Mononuclear cell (primary cell): ENCODE results near the gene CLEC4D. TPM values are rescaled to one million over a fixed set of nuclear protein-coding genes. Genes with fewer than 3 reads are reported as not detected.
"Not testable (repeated sequence)": the region's sequence is repeated elsewhere in the genome, so short reads cannot be mapped to it uniquely, and the experiment has no call there.

ENCODE experiments used
- H3K27me3 ChIP-seq: 2 replicates; pipeline ENCODE4 v1.6.0; 2011; ENCODE audit warnings: low read length, control low read depth; ENCODE audit not compliant: insufficient read depth
- H3K4me1 ChIP-seq: 2 replicates; pipeline ENCODE4 v1.5.1; 2011; ENCODE audit warnings: mild to moderate bottlenecking, low read length, control low read depth; ENCODE audit not compliant: insufficient read depth
- H3K4me3 ChIP-seq: 2 replicates; pipeline ENCODE4 v1.5.1; 2011; ENCODE audit warnings: mild to moderate bottlenecking, low read length, moderate library complexity
- H3K9me3 ChIP-seq: 2 replicates; pipeline ENCODE4 v1.5.1; 2011; ENCODE audit warnings: low read depth, mild to moderate bottlenecking, control low read depth, low read length
- total RNA-seq: library from RNA; depleted of rRNA; stranded (reverse); fragments of >200 nt; gene quantifications from one replicate; pipeline ENCODE4 v1.2.3, GENCODE V29; 2012

Gene CLEC4D
- total RNA-seq, 1 donor, result 10.9 TPM

DNA sequence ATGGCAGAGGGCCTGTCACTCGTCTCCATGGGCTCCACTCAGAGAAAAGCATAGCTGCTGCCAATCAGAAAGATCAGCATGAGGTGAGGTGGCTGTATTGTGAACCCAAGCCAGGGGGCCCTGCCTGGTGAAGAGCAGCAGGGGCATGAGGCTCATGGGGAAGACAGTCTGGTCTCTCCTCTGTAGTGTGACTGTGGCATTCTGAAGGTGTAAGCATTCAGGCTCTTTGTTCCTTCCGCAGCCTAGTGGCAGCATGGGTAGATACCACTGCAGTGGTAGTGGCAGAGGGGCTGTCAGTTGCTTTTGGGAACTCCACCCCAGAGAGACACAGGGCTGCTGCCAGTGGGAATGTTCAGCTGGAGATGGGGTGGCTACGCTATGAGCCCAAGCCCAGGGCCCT is 5.1 kb upstream of the CLEC4D start:
- no peaks in the 10 kb centered on the region for H3K27me3 ChIP-seq
- H3K4me1 ChIP-seq, result peaks cover 22% of the 10 kb centered on the region
- H3K4me3 ChIP-seq, result no peak overlapping the region
- H3K9me3 ChIP-seq, result no peaks in the 10 kb centered on the region

DNA sequence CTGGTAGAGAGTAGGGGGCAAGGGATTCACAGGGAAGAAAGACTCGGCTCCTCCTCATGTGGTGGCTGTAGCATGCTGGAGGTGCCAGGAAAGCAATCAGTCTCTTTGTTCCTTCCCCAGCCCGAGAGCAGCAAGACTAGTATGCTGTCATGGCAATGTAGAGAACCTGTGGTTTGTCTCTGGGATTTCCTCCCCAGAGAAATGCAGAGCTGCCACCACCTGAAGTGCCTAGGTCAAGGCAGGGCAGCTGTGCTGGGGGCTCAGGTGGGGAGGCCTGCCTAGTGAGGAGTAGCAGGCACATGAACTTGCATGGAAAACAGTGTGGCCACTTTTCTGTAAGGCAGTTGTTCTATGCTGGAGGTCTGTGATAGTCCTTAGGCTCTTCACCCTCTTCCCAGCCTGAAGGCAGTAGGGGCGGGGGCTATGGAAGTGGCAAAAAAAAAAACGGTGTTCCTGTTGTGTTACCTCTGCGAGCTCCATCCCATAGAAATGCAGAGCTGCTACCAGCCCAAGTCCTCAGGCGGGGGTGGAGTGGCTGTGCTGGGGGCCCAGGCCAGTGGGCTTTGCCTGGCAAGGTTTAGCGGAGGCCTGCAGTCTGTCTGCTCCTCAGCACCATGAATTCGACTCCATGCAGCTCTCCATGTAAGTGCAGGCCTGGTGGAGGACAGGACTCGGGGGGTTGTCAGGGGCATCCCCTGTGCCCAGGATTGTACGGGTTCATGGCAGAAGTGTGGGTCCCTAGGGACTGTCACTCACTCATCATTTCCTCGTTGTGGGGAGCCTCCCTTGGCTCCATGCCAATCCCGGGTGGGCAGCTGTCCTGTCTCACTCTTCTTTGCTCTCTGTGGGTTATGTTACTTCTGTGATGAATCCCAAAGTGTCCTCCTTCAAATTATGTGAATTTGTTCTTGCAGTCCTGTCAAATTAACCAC is 4.1 kb upstream of the CLEC4D start:
- Histone ChIP-seq H3K9me3 (no peaks in the 10 kb centered on the region), H3K4me3 (no peak overlapping the region), H3K4me1 (peaks cover 22% of the 10 kb centered on the region)

DNA sequence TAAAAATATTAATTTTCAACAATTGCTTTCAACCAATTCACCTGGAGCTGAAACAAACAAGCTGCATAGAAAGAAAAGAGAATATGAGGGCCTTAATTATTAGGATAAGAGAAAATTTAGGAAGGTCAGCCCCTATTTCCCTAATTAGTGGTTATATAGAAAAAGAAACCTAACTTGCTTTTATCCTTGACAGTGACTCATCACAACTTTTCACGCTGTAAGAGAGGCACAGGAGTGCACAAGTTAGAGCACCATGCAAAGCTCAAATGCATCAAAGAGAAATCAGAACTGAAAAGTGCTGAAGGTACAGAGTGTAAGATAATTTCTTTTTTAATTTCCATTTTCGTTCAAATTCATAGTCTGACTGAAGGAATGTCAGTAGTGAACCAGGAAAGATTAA is 4.7 kb downstream of the CLEC4D start:
- H3K4me1 ChIP-seq, result peaks cover 22% of the 10 kb centered on the region
- no peak overlapping the region for H3K4me3 ChIP-seq
- no peaks in the 10 kb centered on the region for H3K27me3 ChIP-seq
- H3K9me3 ChIP-seq, result no peaks in the 10 kb centered on the region

More for the DNA sequence above, 4.1 kb upstream of the CLEC4D start:
- no peaks in the 10 kb centered on the region for H3K27me3 ChIP-seq

DNA sequence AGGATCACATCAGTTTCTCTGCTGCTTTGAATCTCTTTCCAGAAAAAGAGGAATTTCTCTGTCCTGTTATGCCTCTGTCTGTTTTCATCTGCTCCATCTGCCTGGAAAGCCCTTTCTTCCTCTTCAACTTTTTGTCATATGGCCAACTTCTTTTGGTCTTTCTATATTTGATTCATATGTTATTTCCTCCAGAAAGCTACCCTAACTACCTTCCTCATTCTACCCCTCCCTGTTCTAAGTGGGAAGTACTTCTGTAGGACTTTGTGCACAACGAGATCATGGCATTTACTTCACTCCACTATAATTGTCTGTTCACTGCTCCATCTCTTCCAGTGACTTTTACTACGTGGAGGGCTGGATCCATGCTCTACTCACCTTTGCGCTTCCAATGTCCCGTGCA is 5.9 kb downstream of the CLEC4D start:
- H3K27me3 ChIP-seq, result no peaks in the 10 kb centered on the region
- H3K9me3 ChIP-seq, result no peaks in the 10 kb centered on the region
- H3K4me1 ChIP-seq, result peaks cover 21% of the 10 kb centered on the region
- H3K4me3 ChIP-seq, result no peak overlapping the region

DNA sequence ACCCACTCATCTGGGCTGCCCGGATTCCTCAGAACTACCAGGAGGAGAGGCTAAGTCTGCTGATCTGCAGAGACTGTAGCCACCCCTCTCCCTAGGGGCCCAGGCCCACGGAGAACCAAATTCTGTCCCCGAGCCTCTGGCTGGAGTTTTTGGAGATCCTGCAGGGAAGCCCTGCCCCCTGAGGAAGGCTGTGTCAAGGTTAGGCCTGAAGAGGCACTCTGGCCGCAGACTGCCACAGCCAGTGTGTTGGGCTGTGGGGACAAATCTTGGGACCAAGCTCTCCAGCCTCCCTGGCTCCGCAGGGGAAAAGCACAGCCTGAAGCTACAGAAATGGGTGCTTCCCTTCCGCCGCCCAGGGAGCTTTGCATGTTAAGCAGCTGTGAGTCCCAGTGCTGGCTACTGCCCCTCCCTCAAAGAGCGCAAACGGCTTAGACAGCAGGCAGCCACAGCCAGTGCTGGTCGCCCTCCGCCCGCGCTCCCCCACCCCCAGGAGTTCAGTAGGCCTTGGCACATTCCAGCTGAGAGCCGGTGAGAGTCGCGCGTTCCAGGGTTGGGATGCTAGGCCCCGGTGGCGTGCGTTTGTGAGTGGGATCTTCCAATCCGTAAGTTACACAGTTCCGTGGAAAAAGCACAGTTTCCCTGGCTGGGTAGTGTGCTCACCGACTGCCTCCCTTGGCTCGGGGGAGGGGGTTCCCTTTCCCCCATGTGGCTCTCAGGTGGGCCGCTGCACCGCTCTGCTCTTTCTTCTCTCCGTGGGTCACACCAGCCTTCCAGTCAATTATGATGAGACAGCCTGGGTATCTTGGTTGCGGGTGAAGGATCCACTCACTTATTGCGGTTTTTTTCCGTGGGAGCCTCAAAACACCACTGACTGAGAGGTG is 14.2 kb downstream of the CLEC4D start:
- no peaks in the 10 kb centered on the region for H3K9me3 ChIP-seq
- H3K4me3 ChIP-seq, result no peak overlapping the region
- H3K27me3 ChIP-seq, result peaks cover 7% of the 10 kb centered on the region
- no peaks in the 10 kb centered on the region for H3K4me1 ChIP-seq

DNA sequence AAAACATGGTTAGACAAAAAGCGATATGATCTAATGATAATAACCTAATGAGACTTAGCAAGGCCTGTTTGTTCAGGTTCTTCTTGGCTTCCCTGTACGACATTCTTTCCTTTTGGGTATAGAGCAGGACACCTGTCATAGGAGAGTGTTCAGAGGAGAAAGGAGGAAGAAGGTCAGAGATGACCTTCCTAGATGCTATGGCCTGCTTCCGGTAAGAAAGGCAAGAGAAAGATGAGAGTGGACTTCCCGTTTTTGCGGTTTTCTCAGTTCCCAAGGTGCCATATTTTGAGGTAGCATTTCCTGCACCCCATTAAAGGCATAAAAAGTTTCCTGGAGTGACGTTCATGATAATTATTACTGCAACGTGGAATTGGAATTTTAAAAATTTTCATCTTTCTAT is 18.7 kb downstream of the CLEC4D start:
- H3K4me3 ChIP-seq, result no peak overlapping the region
- no peaks in the 10 kb centered on the region for H3K9me3 ChIP-seq
- peaks cover 7% of the 10 kb centered on the region for H3K27me3 ChIP-seq
- peaks cover 3% of the 10 kb centered on the region for H3K4me1 ChIP-seq

DNA sequence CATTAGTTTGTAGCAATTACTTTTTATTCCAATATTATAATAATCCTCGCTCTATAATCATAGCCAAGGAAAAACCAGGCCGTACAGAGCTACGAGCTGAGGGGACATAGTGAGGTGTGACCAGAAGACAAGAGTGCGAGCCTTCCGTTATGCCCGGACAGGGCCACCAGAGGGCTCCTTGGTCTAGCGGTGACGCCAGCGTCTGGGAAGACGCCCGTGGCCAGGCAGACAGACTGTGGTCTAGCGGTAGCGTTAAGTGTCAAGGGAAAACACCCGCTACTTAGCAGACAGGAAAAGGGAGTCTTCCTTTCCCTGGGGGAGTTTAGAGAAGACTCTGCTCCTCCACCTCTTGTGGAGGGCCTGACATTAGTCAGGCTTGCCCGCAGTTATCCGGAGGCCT is 24.5 kb downstream of the CLEC4D start:
- not testable (repeated sequence) for H3K9me3 ChIP-seq, H3K4me3 ChIP-seq, H3K27me3 ChIP-seq
- peaks cover 19% of the 10 kb centered on the region for H3K4me1 ChIP-seq

DNA sequence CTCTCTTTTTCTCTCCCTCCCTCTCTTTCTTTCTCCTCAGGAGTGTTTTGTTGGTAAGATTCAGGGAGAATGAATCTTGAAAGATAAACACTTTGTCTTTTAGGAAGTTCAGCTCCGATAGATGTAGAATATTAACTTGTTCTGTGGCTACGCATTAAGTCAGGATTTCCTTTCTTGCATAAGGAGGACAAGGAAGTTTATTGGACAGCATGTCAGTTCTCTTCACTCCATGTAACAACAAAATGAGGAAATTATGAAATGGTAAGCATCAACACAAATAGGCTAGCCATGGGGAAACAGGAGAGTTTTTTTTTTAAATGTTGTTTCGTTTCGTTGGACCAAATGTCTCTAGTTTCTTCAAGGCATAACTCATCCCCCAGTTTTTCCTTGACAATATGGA is 27.5 kb downstream of the CLEC4D start, which contains the start of gene CLEC4E:
Gene CLEC4E (minus strand): TSS at position 75 of the 400 bp plus-strand sequence. CDS start 108 bp downstream, outside the sequence.
- H3K27me3 ChIP-seq, H3K9me3 ChIP-seq: not testable (repeated sequence)
- H3K4me3 ChIP-seq, result peak within 1 kb of the TSS; percentile 49
- peaks cover 26% of the 10 kb centered on the region for H3K4me1 ChIP-seq

DNA sequence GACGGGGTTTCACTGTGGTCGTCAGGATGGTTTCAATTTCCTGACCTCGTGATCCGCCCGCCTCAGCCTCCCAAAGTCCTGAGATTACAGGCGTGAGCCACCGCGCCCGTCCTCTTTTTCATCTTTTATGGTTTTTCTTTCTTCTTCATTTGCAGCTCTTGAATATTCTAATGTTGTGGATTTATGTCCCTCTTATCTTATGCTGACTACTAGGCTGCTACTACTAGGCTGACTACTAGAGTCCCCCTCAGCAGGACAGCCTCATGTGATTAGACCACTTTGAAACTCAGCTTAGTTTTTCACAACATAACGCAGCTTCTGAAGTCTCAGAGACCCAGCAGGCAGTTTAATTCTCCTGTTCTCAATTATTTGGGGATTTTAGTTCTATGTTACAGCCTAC is 28.3 kb downstream of the CLEC4D start:
- Histone ChIP-seq H3K9me3 (no peaks in the 10 kb centered on the region), H3K27me3 (peaks cover 3% of the 10 kb centered on the region), H3K4me1 (peaks cover 29% of the 10 kb centered on the region), H3K4me3 (no peak overlapping the region)

DNA sequence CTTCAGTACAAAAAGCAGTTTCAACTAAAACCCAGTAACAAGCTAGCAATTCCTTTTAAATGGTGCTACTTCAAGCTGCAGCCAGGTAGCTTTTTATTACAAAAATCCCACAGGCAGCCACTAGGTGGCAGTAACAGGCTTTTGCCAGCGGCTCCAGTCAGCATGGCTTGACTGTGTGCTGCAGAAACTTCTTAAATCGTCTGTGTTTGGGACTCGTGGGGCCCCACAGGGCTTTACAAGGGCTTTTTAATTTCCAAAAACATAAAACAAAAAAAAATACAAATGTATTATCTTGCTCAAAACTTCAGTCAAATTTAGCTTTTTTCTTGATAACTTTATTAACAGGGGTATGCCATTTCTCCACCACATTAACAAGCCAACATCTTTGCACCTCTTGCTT is 31.0 kb downstream of the CLEC4D start:
- H3K9me3 ChIP-seq, result no peaks in the 10 kb centered on the region
- peaks cover 34% of the 10 kb centered on the region for H3K4me1 ChIP-seq
- no peak overlapping the region for H3K4me3 ChIP-seq
- H3K27me3 ChIP-seq, result peaks cover 4% of the 10 kb centered on the region

DNA sequence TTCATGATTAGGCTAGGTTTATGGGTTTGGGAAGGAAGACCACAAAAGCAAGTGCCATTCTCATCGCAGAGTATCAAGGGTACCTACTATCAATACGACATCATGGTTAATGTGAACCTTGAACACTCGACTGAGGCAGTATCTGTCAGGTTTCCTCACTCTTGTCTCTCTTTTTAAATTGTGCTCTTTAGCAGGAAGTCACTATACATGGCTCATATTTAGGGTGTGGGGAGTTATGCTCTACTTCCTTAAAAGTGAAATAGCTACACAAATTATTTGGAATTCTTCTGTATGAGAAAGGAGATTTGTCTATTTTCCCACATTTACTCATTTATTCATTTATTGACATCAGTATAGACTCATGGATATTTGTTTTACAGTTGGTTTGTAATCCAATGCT is 33.3 kb downstream of the CLEC4D start:
- Histone ChIP-seq H3K27me3 (peaks cover 4% of the 10 kb centered on the region), H3K4me1 (peaks cover 26% of the 10 kb centered on the region), H3K9me3 (no peaks in the 10 kb centered on the region), H3K4me3 (no peak overlapping the region)

DNA sequence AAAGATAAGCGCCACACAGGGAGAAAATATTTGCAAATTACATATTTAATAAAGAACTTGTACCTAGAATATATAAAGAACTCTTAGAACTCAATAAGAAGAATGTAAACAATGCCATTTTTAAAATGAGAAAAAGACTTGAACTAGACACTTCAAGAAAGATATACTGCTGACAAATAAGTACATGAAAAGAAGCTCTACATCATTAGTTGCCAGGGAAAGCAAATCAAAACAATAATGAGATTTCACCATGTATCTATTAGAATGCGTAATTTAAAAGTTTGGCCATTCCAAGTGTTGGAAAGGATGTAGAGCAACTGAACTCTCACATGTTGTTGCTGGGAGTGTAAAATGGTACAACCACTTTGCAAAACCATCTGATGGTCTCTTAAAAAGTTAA is 34.3 kb downstream of the CLEC4D start:
- H3K4me3 ChIP-seq, result no peak overlapping the region
- H3K4me1 ChIP-seq, result peaks cover 18% of the 10 kb centered on the region
- peaks cover 4% of the 10 kb centered on the region for H3K27me3 ChIP-seq
- H3K9me3 ChIP-seq, result no peaks in the 10 kb centered on the region

DNA sequence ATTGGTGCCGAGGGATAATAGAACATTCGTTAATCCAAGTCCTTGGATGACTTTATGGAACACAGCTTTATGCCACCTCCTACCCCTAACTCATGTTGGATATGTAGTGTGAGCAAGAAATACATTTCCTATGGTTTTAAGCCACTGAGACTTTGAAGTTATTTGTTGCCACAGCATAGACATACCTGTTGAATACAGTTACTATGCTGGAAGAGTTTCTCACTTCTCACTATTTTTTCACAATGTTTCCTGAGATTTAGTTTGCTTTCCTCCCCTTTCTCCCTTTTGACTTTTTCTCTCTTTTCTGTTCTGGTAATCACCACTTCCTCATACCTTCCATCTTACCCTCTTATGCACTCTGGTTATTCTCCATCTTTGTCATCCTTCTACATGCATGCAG is 34.9 kb downstream of the CLEC4D start:
- no peaks in the 10 kb centered on the region for H3K9me3 ChIP-seq
- H3K27me3 ChIP-seq, result peaks cover 4% of the 10 kb centered on the region
- no peak overlapping the region for H3K4me3 ChIP-seq
- peaks cover 18% of the 10 kb centered on the region for H3K4me1 ChIP-seq

DNA sequence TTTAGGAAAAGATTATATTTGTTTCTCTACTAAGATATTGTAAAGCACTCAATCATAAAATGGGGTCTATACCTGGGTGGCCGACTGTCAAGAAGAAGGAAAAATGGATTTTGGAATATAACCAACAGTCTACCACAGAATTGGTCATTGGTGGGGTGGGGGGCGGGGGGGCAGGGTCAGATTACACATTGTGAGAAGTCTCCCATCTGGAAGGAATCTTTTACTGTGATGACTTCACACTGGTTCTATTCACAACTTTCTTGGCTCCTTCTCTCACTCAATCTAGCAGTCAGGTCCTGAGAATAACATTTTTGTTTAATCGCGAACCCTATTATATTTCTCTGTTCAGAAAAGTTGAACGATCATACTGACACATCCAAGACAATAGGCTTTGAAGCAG is 36.1 kb downstream of the CLEC4D start:
- Histone ChIP-seq H3K9me3 (no peaks in the 10 kb centered on the region), H3K4me3 (no peak overlapping the region), H3K27me3 (peaks cover 4% of the 10 kb centered on the region), H3K4me1 (peaks cover 12% of the 10 kb centered on the region)

DNA sequence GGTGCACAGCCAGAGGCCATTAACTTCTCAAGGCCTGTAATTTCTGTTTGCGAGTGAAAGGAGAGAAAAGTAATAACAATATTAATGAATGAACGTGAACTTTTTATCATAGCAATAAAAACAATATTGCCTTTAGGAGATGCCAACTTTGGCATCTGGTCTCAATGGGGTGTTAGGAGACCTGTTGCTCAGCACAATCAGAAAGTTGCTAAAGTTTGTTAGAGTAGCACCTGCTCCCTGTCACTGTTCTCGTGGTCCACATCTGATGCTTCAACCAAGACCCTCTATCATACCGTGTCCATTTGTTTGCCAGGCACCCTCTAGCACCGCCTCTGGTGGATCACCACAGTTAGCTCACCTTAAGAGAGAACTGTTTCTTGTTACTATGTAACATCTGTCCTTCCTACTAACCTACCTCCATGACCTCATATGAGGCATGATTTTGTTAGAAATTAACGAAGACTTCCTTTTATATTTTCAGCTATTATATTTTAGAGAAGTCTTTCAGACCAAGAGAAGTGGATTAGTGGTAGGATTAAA is 39.9 kb downstream of the CLEC4D start:
- no peaks in the 10 kb centered on the region for H3K9me3 ChIP-seq
- H3K4me1 ChIP-seq, result peaks cover 3% of the 10 kb centered on the region
- no peak overlapping the region for H3K4me3 ChIP-seq
- H3K27me3 ChIP-seq, result no peaks in the 10 kb centered on the region
